Progenitor cell of endocrine pancreas (in vitro differentiated cells): ENCODE measurements around the gene ASCC3. TPM values are rescaled to one million over a fixed set of nuclear protein-coding genes. Genes with fewer than 3 reads are reported as not detected.

ENCODE experiments used
- DNase-seq: peaks from one replicate; pipeline ENCODE4 v3.0.0; 2021; ENCODE audit warnings: low spot score; ENCODE audit not compliant: unreplicated experiment
- H3K27ac Mint-ChIP-seq: 2 replicates; pipeline ENCODE4 v1.8.0; 2021; ENCODE audit warnings: mild to moderate bottlenecking, moderate library complexity, mixed read lengths
- H3K27me3 Mint-ChIP-seq: 2 replicates; pipeline ENCODE4 v1.8.0; 2021; ENCODE audit warnings: mixed read lengths
- H3K36me3 Mint-ChIP-seq: 2 replicates; pipeline ENCODE4 v1.8.0; 2022; ENCODE audit warnings: mixed read lengths; ENCODE audit not compliant: insufficient read depth
- H3K4me1 Mint-ChIP-seq: 2 replicates; pipeline ENCODE4 v1.8.0; 2021; ENCODE audit warnings: low read depth, mixed read lengths
- H3K4me3 Mint-ChIP-seq: 2 replicates; pipeline ENCODE4 v1.8.0; 2021; ENCODE audit warnings: low read depth, mild to moderate bottlenecking, moderate library complexity, mixed read lengths
- H3K9me3 Mint-ChIP-seq: 2 replicates; pipeline ENCODE4 v1.8.0; 2021; ENCODE audit warnings: low read depth, mixed read lengths
- total RNA-seq: library from RNA; stranded (reverse); gene quantifications from 2 replicates; pipeline ENCODE4 v1.2.1, GENCODE V29; 2021
- TF ChIP-seq, protein P1 (sequence below): fragments of 200-600 bp; sonication (generic); IDR thresholded peaks from one replicate; pipeline ENCODE4 v1.5.0; 2021; ENCODE audit warnings: antibody characterized with exemption, mild to moderate bottlenecking; ENCODE audit not compliant: unreplicated experiment

ASCC3 gene
- total RNA-seq, 1 donor from 2014 or later, result 36.6 TPM

DNA sequence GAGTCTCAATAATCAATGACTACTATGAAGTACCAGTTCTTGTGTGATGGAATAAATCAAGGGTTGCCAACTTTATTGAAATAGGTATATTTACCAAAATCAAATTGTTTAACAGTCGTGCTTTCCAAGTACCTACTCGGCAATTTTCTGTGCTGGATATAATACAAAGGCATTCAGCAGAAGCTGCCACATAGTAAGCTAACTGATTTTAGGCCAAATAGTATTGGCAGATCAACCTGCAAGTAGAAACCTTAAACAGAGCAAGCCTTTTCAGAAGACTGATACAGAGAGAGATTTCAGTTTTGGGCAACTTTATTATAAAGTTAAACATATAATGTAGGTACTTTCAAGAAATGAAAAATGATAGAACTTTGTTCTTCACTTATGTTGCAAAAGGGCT is 174.6 kb downstream of the ASCC3 start:
- peaks cover 9% of the 10 kb centered on the region for H3K4me1 Mint-ChIP-seq

DNA sequence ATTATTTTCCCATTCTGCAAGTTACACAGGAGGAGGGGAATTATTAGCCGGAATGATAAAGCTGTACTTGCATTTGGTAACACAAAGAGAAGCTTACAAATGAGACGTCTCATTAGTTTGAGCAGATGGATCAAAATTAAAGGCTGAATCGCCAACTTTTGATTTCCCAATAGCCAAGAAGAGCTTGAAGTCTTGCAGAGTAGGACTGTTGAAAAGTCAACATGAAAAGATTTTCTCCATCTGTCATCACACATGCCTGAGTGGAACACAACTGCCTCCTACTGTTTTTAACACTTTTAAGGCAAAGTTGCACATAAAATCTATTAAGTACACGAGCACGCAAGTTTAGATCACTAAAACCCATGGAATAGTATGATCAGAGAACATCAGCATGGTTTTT is 176.2 kb downstream of the ASCC3 start:
- Mint-ChIP-seq H3K9me3 (peaks cover 17% of the 10 kb centered on the region), H3K27me3 (no peaks in the 10 kb centered on the region), H3K4me1 (peaks cover 9% of the 10 kb centered on the region), H3K27ac (no peak overlapping the region), H3K4me3 (no peak overlapping the region), H3K36me3 (peaks cover 15% of the 10 kb centered on the region)
- no peak for DNase-seq
- TF ChIP-seq, protein P1, sequence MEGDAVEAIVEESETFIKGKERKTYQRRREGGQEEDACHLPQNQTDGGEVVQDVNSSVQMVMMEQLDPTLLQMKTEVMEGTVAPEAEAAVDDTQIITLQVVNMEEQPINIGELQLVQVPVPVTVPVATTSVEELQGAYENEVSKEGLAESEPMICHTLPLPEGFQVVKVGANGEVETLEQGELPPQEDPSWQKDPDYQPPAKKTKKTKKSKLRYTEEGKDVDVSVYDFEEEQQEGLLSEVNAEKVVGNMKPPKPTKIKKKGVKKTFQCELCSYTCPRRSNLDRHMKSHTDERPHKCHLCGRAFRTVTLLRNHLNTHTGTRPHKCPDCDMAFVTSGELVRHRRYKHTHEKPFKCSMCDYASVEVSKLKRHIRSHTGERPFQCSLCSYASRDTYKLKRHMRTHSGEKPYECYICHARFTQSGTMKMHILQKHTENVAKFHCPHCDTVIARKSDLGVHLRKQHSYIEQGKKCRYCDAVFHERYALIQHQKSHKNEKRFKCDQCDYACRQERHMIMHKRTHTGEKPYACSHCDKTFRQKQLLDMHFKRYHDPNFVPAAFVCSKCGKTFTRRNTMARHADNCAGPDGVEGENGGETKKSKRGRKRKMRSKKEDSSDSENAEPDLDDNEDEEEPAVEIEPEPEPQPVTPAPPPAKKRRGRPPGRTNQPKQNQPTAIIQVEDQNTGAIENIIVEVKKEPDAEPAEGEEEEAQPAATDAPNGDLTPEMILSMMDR, result no peak

More for the DNA sequence above, 174.6 kb downstream of the ASCC3 start:
- H3K36me3 Mint-ChIP-seq, result peaks cover 7% of the 10 kb centered on the region
- peaks cover 13% of the 10 kb centered on the region for H3K9me3 Mint-ChIP-seq
- no peak overlapping the region for H3K4me3 Mint-ChIP-seq
- H3K27me3 Mint-ChIP-seq, result no peaks in the 10 kb centered on the region
- TF ChIP-seq, protein P1, result no peak
- DNase-seq, result no peak
- no peak overlapping the region for H3K27ac Mint-ChIP-seq

GRCh38 chr6:100701728-100702127 is 179.4 kb downstream of the ASCC3 start:
- Mint-ChIP-seq H3K27me3 (no peaks in the 10 kb centered on the region), H3K27ac (no peak overlapping the region), H3K4me1 (peaks cover 9% of the 10 kb centered on the region), H3K4me3 (no peak overlapping the region), H3K36me3 (peaks cover 23% of the 10 kb centered on the region), H3K9me3 (peaks cover 26% of the 10 kb centered on the region)
- DNase-seq, result no peak
- TF ChIP-seq, protein P1, result no peak

- Mint-ChIP-seq H3K36me3 (peaks cover 23% of the 10 kb centered on the region), H3K27ac (no peak overlapping the region), H3K27me3 (no peaks in the 10 kb centered on the region), H3K9me3 (peaks cover 26% of the 10 kb centered on the region), H3K4me1 (peaks cover 4% of the 10 kb centered on the region), H3K4me3 (no peak overlapping the region)
- DNase-seq, result no peak
- TF ChIP-seq, protein P1, result no peak
Observed at GRCh38 chr6:100700009-100700408, 181.1 kb downstream of the ASCC3 start.

- Mint-ChIP-seq H3K27me3 (no peaks in the 10 kb centered on the region), H3K4me3 (no peak overlapping the region), H3K36me3 (peaks cover 8% of the 10 kb centered on the region), H3K9me3 (peaks cover 9% of the 10 kb centered on the region), H3K27ac (no peak overlapping the region), H3K4me1 (peaks cover 6% of the 10 kb centered on the region)
- no peak for DNase-seq
- TF ChIP-seq, protein P1, result no peak
Observed at GRCh38 chr6:100695445-100695844, 185.7 kb downstream of the ASCC3 start.
